ENCODE results near the gene PNPLA1.

Gene PNPLA1

GRCh38 chr6:36334832-36335459, 65.1 kb downstream of the PNPLA1 start:
- no peak for ATAC-seq
- TF ChIP-seq, protein P1, sequence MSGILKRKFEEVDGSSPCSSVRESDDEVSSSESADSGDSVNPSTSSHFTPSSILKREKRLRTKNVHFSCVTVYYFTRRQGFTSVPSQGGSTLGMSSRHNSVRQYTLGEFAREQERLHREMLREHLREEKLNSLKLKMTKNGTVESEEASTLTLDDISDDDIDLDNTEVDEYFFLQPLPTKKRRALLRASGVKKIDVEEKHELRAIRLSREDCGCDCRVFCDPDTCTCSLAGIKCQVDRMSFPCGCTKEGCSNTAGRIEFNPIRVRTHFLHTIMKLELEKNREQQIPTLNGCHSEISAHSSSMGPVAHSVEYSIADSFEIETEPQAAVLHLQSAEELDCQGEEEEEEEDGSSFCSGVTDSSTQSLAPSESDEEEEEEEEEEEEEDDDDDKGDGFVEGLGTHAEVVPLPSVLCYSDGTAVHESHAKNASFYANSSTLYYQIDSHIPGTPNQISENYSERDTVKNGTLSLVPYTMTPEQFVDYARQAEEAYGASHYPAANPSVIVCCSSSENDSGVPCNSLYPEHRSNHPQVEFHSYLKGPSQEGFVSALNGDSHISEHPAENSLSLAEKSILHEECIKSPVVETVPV (CRISPR knock-in tag; IDR thresholded peaks at IDR 0.05): no peak
- TF ChIP-seq SNAI2 (CRISPR knock-in tag; IDR thresholded peaks at IDR 0.05): no peak
- TF ChIP-seq BACH2 (CRISPR knock-in tag; IDR thresholded peaks at IDR 0.05; ENCODE audit: borderline replicate concordance): no peak
- TF ChIP-seq ZFP3 (CRISPR knock-in tag; IDR thresholded peaks at IDR 0.05): no peak
- TF ChIP-seq CSDC2 (CRISPR knock-in tag; IDR thresholded peaks at IDR 0.05): no peak
- no peak for TF ChIP-seq OSR1 (CRISPR knock-in tag; IDR thresholded peaks at IDR 0.05)
- TF ChIP-seq ARNTL (CRISPR knock-in tag; IDR thresholded peaks at IDR 0.05; ENCODE audit: borderline replicate concordance, low read depth): no peak
- TF ChIP-seq, protein P2, sequence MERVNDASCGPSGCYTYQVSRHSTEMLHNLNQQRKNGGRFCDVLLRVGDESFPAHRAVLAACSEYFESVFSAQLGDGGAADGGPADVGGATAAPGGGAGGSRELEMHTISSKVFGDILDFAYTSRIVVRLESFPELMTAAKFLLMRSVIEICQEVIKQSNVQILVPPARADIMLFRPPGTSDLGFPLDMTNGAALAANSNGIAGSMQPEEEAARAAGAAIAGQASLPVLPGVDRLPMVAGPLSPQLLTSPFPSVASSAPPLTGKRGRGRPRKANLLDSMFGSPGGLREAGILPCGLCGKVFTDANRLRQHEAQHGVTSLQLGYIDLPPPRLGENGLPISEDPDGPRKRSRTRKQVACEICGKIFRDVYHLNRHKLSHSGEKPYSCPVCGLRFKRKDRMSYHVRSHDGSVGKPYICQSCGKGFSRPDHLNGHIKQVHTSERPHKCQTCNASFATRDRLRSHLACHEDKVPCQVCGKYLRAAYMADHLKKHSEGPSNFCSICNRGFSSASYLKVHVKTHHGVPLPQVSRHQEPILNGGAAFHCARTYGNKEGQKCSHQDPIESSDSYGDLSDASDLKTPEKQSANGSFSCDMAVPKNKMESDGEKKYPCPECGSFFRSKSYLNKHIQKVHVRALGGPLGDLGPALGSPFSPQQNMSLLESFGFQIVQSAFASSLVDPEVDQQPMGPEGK (CRISPR knock-in tag; IDR thresholded peaks at IDR 0.05; ENCODE audit: borderline replicate concordance): no peak
- TF ChIP-seq ZNF565 (CRISPR knock-in tag; conservative IDR thresholded peaks at IDR 0.05; ENCODE audit: low read depth): no peak

DNA sequence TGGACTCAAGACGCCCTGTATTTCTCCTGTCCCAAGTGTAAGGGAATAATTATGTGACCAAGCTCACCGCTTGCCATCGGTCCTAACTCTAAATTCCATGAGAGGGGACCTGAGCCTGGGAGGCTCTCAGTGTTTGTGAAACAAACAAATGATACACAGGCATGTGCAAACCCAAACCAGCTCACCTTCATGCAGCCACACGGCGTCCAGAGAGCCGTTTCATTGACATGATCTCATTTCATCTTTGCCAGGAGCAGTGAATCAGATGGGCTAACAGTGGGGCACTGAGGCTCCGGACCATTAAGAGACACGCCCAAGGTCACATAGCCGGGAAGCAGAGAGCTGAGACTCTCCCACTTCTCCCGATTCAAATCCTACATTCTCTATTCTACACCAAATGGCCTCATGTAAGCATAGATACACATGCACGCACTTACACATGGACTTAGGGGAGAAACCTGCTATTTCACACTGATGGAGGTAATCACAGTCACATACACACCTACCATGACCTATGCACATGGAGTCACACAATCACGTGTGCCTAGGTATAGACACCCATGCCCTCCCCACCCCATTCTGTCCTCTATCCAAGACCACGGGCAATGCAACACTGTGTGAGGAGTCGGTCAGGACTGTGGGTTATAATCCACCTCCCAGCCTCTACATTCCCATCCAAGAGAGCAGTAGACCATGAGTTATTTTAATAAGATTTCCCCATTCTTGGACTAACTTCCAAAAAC, 65.8 kb downstream of the PNPLA1 start:
- TF ChIP-seq ZC3H10 (CRISPR knock-in tag; IDR thresholded peaks at IDR 0.05): no peak
- no peak for TF ChIP-seq TCF4 (CRISPR knock-in tag; IDR thresholded peaks at IDR 0.05; ENCODE audit: borderline replicate concordance)
- TF ChIP-seq CREB5 (CRISPR knock-in tag; IDR thresholded peaks at IDR 0.05; ENCODE audit: low read depth): no peak
- no peak for TF ChIP-seq ZNF565 (CRISPR knock-in tag; conservative IDR thresholded peaks at IDR 0.05; ENCODE audit: low read depth)
- no peak for TF ChIP-seq ZNF8 (CRISPR knock-in tag; IDR thresholded peaks at IDR 0.05)
- no peak for TF ChIP-seq ZFP30 (CRISPR knock-in tag; IDR thresholded peaks at IDR 0.05)
- no peak for TF ChIP-seq ESRRG (CRISPR knock-in tag; IDR thresholded peaks at IDR 0.05)
- TF ChIP-seq ZFP3 (CRISPR knock-in tag; IDR thresholded peaks at IDR 0.05): no peak
- ATAC-seq: no peak

GRCh38 chr6:36336208-36336710, 66.4 kb downstream of the PNPLA1 start:
- TF ChIP-seq, protein P2 (CRISPR knock-in tag; IDR thresholded peaks at IDR 0.05; ENCODE audit: borderline replicate concordance): no peak
- TF ChIP-seq ZNF70 (CRISPR knock-in tag; IDR thresholded peaks at IDR 0.05): no peak
- TF ChIP-seq ZC3H10 (CRISPR knock-in tag; IDR thresholded peaks at IDR 0.05): no peak
- no peak for TF ChIP-seq ZFP30 (CRISPR knock-in tag; IDR thresholded peaks at IDR 0.05)
- no peak for TF ChIP-seq TOX (CRISPR knock-in tag; IDR thresholded peaks at IDR 0.05; ENCODE audit: borderline replicate concordance)
- no peak for TF ChIP-seq ZNF8 (CRISPR knock-in tag; IDR thresholded peaks at IDR 0.05)
- TF ChIP-seq ISL1 (CRISPR knock-in tag; IDR thresholded peaks at IDR 0.05): no peak
- TF ChIP-seq SNAI2 (CRISPR knock-in tag; IDR thresholded peaks at IDR 0.05): no peak
- TF ChIP-seq GLIS3 (CRISPR knock-in tag; IDR thresholded peaks at IDR 0.05): no peak
- no peak for TF ChIP-seq TSHZ2 (CRISPR knock-in tag; IDR thresholded peaks at IDR 0.05)
- TF ChIP-seq POU6F1 (CRISPR knock-in tag; IDR thresholded peaks at IDR 0.05; ENCODE audit: borderline replicate concordance, low read depth): no peak
- no peak for ATAC-seq
